Smooth muscle cell of the brain vasculature (primary cell): Measurements from ENCODE around the gene ESYT2.

ENCODE experiments used
- DNase-seq: peaks from one replicate; pipeline ENCODE4 v3.0.0-alpha.2; 2012; ENCODE audit warnings: low read depth, low spot score

Gene ESYT2

GRCh38 chr7:158804335-158804734 is 25.0 kb downstream of the ESYT2 start:
- DNase-seq = no peak

DNA sequence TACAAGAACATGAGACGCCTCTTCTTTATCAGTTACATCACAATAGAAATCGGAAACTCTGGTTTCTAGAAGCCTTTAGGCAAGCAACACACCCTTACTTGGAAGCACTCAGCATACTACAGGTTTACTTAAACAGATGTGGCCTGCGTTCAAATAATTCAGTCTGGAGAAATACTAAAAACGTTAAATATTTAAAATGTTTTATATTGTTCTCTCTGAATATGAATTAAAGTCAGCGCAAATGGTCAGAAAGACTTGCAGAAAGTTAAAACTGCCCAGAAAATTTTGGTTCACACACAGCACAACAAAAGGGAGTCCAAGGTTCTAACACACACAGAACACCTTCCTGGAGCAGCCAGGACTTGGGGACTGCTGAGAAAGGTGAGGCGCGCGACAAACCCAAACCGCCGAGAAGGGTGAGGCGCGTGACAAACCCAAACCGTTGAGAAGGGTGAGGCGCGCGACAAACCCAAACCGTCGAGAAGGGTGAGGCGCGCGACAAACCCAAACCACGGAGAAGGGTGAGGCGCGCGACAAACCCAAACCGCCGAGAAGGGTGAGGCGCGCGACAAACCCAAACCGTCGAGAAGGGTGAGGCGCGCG is 25.8 kb downstream of the ESYT2 start:
- DNase-seq = no peak

DNA sequence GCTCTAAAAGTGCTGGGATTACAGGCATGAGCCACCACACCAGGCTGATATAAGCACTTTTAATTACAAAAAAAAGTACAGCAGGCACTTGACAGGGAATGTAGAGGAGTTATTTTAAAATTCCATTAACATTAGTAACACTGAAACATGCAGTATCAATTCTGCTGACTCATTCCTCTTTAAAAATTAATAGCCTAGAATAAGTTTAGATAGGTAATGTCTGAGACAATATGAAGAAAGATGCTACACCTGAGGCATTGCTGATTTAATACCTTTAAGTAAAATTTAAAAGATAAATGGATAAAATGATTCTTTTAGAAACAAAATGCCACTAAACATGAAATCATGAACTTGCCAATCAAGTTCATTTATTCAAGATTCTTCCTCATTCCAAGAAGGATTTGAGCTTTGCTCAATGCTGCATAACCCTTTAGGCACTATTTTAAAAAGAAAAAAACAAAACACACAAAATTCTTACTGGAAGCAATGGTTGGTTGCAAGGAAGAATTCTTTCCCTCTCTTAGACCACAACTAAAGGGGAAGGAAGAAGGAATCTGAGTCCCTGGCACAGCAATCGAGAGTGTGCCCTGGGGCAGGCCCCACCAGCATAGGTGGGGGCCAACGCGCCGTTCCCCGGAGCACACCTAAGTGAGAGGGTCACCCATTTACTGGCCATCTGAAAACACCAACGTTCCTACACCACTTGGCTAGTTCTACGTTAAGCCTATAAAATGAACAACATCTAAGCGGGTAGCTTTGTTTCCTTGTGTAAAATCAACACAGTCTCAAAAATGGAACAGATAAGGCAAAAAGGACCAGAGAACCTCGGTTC is 26.6 kb downstream of the ESYT2 start:
- DNase-seq = no peak

- no peak for DNase-seq
Measured at GRCh38 chr7:158798741-158799140, 30.6 kb downstream of the ESYT2 start.

DNA sequence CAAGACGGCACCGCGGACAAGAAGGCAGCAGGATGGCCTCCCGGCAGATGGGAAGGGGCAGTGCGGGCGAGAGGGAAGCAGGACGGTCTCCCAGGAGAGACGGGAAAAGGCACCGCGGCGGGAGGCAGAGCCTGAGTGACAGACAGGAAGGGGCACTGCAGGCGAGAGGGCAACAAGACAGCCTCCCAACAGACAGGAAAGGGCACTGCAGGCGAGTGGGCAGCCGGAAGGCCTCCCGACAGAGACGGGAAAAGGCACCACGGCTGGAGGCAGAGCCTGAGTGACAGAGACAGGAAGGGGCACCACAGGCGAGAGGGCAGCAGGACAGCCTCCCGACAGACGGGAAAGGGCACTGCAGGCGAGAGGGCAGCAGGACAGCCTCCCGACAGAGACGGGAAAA is 32.6 kb downstream of the ESYT2 start:
- DNase-seq = no peak

- DNase-seq = no peak
Measured at GRCh38 chr7:158795272-158795671, 34.0 kb downstream of the ESYT2 start.

DNA sequence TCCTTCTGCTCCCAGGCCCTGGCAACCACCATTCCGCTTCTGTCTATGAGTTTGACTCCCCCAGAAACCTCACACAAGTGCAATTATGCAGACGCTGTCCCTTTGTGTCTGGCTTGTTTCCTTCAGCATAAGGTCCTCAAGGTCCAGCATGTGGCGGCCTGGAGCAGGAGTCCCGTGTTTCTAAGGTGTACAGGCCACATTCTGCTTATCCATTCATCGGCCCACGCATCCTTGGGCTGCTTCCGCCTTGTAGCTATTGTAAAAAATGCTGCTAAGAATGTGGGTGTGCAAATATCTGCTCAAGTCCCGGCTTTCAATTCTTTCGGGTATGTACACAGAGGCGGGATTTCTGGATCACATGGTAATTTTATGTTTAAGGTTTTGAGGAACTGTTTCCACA is 38.2 kb downstream of the ESYT2 start:
- no peak for DNase-seq

- DNase-seq = no peak
Measured at GRCh38 chr7:158789842-158790241, 39.5 kb downstream of the ESYT2 start.

- DNase-seq = no peak
Measured at GRCh38 chr7:158786898-158787297, 42.4 kb downstream of the ESYT2 start.

- peak; percentile 23 for DNase-seq
Measured at GRCh38 chr7:158784270-158784669, 45.0 kb downstream of the ESYT2 start.

DNA sequence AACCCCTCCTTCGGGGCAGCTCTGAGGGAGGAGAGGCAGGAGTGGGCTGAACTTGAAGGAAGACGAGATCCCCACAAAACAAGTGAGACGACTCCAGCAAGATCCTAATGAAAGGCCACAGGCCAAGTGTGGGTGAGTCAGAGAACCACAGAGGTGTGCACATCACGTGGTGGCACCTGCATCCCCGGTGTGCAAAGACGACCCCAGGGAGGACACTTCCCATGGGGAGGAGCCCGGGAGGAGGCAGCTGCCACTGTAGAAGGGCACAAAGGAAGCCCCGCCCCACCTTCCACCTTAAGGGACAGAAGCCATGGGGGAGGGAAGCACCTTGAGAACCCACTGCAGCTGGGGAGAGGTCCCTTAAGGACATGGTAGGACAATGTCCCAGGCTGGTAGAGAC is 45.7 kb downstream of the ESYT2 start:
- DNase-seq = no peak

- DNase-seq = peak; percentile 45
Measured at GRCh38 chr7:158782761-158783401, 46.4 kb downstream of the ESYT2 start.

GRCh38 chr7:158781974-158782664 is 47.2 kb downstream of the ESYT2 start:
- DNase-seq = no peak

DNA sequence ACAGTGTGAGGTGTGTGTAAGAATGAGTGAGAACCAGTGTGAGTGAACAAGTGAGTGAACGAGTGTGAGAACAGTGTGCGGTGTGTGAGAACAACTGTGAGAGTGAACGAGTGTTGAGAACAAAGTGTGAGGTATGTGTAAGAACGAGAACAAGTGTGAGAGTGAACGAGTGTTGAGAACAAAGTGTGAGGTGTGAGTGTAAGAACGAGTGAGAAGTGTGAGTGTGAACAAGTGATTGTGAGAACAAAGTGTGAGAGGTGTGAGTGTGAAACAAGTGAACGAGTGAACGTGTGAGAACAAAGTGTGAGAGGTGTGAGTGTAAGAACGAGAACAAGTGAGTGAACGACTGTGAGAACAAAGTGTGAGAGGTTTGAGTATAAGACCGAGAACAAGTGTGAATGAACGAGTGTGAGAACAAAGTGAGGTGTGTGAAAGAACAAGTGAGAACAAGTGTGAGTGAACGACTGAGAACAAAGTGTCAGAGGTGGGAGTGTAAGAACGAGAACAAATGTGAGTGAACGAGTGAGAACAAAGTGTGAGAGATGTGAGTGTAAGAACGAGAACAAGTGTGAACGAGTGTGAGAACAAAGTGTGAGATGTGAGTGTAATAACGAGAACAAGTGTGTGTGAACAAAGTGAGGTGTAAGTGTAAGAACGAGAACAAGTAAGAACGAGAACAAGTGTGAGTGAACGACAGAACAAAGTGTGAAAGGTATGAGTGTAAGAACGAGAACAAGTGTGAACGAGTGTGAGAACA is 47.9 kb downstream of the ESYT2 start:
- DNase-seq = no peak

DNA sequence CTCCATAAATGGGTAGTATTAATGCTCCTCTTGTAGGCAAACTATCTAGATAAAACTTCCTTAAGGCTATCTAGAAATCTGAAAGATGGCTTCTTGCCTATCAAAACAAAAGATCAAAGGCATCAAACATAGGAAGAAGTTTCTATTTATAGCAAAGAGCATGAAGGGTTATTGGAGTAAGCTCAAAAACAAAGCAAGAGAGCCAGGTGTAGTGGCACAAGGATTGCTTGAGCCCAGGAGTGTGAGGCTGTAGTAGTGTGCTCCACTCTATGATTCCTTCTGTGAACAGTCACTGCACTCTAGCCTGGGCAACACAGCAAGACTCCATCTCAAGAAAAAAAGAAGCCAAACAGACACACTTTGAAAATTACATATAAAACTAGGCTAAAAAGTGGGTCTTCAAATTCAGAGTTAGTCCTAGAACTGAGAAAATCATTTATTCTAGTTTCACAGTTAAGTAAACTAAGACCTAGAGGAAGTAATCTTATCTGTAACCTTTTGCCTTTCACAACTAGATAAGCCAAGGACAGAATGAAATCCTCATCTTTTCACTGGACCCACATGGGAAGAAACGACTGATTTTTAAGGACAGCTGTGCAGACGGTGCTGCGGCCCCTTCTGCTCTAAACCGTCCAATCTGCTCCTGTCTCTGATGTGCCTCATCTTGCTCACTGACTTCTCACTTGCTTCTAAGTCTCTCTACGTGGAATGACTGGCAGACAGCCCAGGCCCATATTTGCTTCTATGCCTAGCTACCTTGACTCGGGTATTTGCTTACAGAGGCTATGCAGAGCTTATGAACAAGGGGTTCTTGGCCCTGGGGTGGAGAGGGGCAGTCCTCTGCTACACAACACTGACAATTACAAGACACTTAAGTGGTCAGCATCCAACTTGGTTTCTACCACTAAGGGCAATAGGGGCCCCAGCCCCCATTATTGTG is 50.0 kb downstream of the ESYT2 start:
- DNase-seq = no peak

DNA sequence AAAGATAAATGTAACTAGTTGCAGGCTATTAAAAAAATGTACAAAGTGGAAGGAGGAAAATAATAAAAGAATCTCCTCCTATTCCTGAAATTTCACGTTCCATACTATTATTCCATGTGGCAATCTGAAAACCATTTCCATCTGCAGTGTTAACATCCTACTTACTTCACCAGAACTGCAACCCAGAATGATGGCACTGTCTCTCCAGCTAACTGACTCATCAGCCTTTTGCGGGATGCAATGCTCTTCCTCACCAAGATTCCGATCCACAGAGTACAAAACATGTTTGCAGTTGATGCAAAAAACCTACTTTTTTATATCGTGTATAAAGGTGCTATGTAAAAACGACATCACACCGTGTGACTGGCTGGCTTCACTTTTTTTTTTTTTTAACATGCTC is 50.8 kb downstream of the ESYT2 start:
- no peak for DNase-seq

DNA sequence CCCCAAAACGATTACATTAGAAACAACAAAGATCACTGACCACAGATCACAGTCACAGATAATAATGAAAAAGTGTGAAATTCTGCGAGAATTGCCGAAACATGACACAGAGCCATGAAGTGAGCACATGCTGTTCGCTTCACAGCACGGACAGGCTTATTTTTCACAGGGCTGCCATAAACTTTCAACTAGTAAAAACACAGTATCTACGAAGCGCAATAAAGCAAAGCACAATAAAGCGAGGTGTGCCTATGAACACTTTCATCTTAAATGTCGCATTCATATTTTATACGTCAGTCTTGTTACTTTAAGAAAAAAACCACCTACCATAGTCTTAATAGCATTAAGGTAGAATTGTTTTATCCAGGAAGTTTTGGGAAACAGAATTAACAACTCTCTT is 51.5 kb downstream of the ESYT2 start:
- DNase-seq = no peak

GRCh38 chr7:158776474-158776873 is 52.8 kb downstream of the ESYT2 start:
- no peak for DNase-seq

DNA sequence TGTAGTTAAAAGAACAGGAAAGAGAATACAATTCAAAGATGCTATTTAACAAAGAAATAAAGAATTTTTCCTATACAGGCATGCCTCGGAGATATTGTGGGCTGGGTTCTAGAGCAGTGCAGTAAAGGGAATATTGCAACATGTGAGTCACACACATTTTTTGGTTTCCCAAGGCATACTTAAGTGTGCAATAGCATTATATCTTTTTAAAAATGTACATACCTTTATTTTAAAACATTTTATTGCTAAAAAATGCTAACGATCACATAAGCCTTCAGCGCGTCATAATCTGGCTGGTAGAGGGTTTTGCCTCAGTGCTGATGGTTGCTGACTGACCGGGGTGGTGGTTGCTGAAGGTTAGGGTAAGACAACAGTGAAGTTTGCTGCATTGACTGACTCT is 54.4 kb downstream of the ESYT2 start:
- DNase-seq = no peak

GRCh38 chr7:158772916-158773315 is 56.4 kb downstream of the ESYT2 start:
- no peak for DNase-seq
